Uterus (tissue), 2 donors: ENCODE results near the gene PLS1.

Experiments
- CTCF ChIP-seq, 4 experiments: fragments of 200-600 bp in 2 of 4; fragments of 450-650 bp in 2 of 4; sonication (generic) in 2 of 4; IDR thresholded peaks; one replicate each; pipeline ENCODE4 v1.5.1; 2016 to 2019; ENCODE audit warnings: antibody characterized with exemption in 4 of 4, mild to moderate bottlenecking in 2 of 4, moderate library complexity in 1 of 4
- POLR2A ChIP-seq, 2 donors: fragments of 450-650 bp; IDR thresholded peaks; one replicate each; pipeline ENCODE4 v1.6.1; 2016; ENCODE audit warnings: antibody characterized with exemption in 2 of 2, mild to moderate bottlenecking in 1 of 2, moderate library complexity in 1 of 2

DNA sequence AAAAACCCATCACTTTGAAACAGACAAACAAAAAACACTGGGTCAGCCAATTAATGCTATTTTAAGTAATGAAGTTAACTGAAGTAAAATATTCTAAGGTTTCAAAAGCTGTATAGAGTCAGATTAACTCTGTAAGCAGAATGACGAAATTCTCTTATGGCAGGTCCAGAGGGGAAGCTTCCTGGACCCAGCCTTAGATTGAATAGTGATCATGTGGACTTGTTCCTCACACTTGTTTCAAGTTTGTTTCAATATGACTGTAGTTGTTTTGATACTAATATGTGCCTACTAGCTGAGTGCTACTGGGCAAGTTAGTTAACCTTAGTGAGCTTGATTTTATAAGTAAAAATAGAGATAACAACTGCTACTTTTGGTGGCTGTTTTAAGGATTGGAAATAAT, 32.6 kb downstream of the PLS1 start:
- TF ChIP-seq CTCF (IDR thresholded peaks at IDR 0.05) (no peak), POLR2A (IDR thresholded peaks at IDR 0.05) (no peak)
